HG02981 (cell line): ENCODE measurements around the gene OR2T5.
"Not testable (repeated sequence)": the region's sequence is repeated elsewhere in the genome, so short reads cannot be mapped to it uniquely, and the experiment has no call there.

ENCODE experiments used
- ATAC-seq: cut with Tn5 transposase; IDR thresholded peaks from one replicate; pipeline ENCODE4 v1.9.1; 2021; ENCODE audit warnings: mild to moderate bottlenecking, moderate library complexity; ENCODE audit not compliant: unreplicated experiment

OR2T5 gene

DNA sequence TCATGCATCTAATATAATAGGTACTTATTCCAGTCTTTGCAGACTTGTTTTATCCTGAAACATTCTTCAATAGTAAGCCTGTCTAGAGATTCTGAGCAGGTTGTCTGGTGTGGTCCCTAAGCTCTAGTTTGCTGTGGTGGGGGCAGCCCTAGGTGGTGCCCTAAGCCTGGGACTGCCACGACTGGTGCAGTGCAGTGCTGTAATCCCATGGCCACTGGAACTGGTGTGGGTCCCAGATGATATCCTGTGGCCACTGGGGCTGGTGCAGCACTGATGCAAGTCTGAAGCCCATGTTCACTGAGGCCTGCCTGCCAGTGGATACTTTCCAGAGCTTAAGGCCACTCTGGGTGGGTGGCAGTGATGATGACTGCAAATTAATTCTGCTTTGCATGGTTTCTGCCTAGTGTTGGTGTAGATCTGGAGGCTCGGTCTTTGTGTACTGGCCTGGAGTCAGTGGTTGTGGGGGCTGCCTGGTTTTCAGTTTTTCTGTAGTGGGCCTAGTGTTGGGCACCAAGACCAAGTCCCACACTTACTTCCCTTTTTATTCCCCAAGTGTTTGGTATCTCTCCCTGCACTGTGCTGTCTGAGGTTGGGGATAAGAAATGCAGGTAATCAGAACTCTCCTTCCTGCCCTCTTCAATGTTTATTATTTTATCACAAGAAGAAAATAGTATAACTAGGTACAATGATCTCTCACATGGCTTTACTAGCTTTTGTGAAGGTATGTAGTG is 12.1 kb downstream of the OR2T5 start:
- not testable (repeated sequence) for ATAC-seq

- not testable (repeated sequence) for ATAC-seq
Observed at GRCh38 chr1:248507773-248508172, 19.4 kb downstream of the OR2T5 start, which contains the start of gene OR2G6. OR2G6 (plus strand) TSS chr1:248508073; CDS start chr1:248521647, 13,574 bp downstream.

- not testable (repeated sequence) for ATAC-seq
Observed at GRCh38 chr1:248510217-248510616, 21.8 kb downstream of the OR2T5 start.

DNA sequence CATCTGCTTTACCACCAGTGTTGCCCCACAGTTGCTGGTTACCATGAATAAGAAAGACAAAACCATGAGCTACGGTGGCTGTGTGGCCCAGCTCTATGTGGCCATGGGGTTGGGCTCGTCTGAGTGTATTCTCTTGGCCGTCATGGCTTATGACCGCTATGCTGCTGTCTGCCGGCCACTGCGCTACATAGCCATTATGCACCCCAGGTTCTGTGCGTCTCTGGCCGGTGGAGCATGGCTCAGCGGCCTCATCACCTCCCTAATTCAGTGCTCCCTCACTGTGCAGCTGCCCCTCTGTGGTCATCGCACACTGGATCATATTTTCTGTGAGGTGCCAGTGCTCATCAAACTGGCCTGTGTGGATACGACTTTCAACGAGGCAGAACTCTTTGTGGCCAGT is 33.5 kb downstream of the OR2T5 start:
- ATAC-seq: no peak

DNA sequence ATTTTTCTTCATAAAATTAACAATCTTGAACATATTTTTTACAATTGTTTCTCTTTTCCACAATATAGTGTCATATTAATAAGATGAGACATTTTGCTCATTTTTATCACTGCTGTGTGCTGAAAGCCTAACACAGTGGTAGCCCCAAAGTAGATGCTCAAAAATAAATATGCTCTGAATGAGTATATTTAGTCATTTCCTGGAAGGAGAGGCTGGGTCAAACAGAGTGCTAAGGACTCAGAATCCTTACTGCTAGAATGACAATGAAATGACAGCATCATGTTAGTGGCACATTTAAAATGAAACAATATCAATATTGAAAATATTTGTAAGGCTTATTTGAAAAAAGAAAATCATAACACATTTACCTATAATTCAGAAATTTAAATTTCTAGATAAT is 49.1 kb downstream of the OR2T5 start:
- not testable (repeated sequence) for ATAC-seq
